Stomach smooth muscle (tissue), 2 donors: ENCODE data around the gene MYO1A.

Experiments used
- H3K27ac ChIP-seq: one replicate; pipeline ENCODE4 v1.7.0; 2013; ENCODE audit warnings: mild to moderate bottlenecking, low read length, inconsistent platforms
- H3K27me3 ChIP-seq, 2 donors: one replicate each; pipeline ENCODE4 v1.7.0; 2013; ENCODE audit warnings: low read length in 2 of 2; ENCODE audit not compliant: insufficient read depth in 2 of 2, control insufficient read depth in 1 of 2
- H3K36me3 ChIP-seq, 2 donors: one replicate each; pipeline ENCODE4 v1.7.0; 2013; ENCODE audit warnings: low read length in 2 of 2; ENCODE audit not compliant: control insufficient read depth in 2 of 2, insufficient read depth in 2 of 2
- H3K4me1 ChIP-seq: one replicate; pipeline ENCODE4 v1.7.0; 2013; ENCODE audit warnings: low read length; ENCODE audit not compliant: control insufficient read depth, insufficient read depth
- H3K4me3 ChIP-seq, 2 donors: one replicate each; pipeline ENCODE4 v1.7.0; 2013; ENCODE audit warnings: low read length in 2 of 2
- H3K9ac ChIP-seq, 2 donors: one replicate each; pipeline ENCODE4 v1.7.0; 2013; ENCODE audit warnings: low read length in 2 of 2, mild to moderate bottlenecking in 1 of 2
- H3K9me3 ChIP-seq, 2 donors: one replicate each; pipeline ENCODE4 v1.7.0; 2013; ENCODE audit warnings: low read length in 2 of 2; ENCODE audit not compliant: control insufficient read depth in 2 of 2
- donor health status: healthy.
- donor health status: Pancreatic carcinoma.

The MYO1A gene

GRCh38 chr12:57049890-57050289 lies at the start of gene MYO1A:
TSS of gene MYO1A (minus strand) at chr12:57050129. CDS start at chr12:57048323, 1,806 bp downstream.
- Histone ChIP-seq H3K4me3 (peak within 1 kb of the TSS in 1 of 2 donors; percentile 3), H3K27ac (no peak within 1 kb of the TSS), H3K9me3 (no peaks in the 10 kb centered on the region), H3K4me1 (peaks cover 9% of the 10 kb centered on the region), H3K36me3 (no peaks in the 10 kb centered on the region), H3K9ac (no peak within 1 kb of the TSS), H3K27me3 (no peaks in the 10 kb centered on the region)

GRCh38 chr12:57099047-57099714 lies 49.3 kb upstream of the MYO1A start:
- Histone ChIP-seq H3K4me3 (no peak overlapping the region), H3K9me3 (no peaks in the 10 kb centered on the region), H3K27me3 (no peaks in the 10 kb centered on the region), H3K36me3 (peaks cover 59 to 63% of the 10 kb centered on the region in 2 donors), H3K27ac (peak overlapping the region; percentile 41), H3K4me1 (peaks cover 26% of the 10 kb centered on the region), H3K9ac (no peak overlapping the region)

DNA sequence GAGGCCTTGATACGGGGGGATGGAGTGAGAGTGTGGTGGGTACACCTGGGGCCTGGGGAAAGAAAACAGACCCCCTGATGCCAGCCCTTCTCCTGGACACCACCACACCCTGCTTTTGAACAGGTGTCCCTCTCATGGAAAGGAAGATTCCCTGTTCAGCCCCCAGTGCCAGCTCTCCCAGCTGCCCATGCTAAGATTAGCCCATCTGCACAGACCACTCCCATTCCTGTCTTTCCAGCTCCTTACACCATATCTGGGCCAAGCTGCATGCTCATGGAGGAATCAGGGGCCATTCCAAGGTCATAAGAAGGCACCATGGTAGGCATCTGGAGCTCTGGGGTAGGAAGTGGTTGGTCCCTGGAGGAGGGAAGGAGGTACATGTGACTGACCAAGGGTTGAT lies 48.6 kb upstream of the MYO1A start:
- no peaks in the 10 kb centered on the region for H3K27me3 ChIP-seq
- peak overlapping the region in 1 of 2 donors; percentile 29 for H3K9ac ChIP-seq
- H3K4me1 ChIP-seq = peaks cover 30% of the 10 kb centered on the region
- H3K9me3 ChIP-seq = no peaks in the 10 kb centered on the region
- peak overlapping the region; percentile 41 for H3K27ac ChIP-seq
- H3K36me3 ChIP-seq = peaks cover 55 to 58% of the 10 kb centered on the region in 2 donors
- no peak overlapping the region for H3K4me3 ChIP-seq

DNA sequence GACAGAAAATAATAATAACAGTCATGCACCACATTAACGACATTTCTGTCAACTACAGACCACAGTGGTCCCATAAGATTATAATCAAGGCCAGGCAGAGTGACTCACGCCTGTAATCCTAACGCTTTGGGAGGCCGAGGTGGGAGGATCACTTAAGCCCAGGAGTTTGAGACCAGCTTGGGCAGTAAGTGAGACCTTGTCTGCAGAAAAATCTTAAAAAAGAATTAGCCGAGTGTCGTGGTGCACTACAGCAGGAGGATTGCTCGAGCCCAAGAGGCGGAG lies 47.6 kb upstream of the MYO1A start:
- peaks cover 58 to 62% of the 10 kb centered on the region in 2 donors for H3K36me3 ChIP-seq
- no peak overlapping the region for H3K27ac ChIP-seq
- no peak overlapping the region for H3K9ac ChIP-seq
- no peak overlapping the region for H3K4me3 ChIP-seq
- no peaks in the 10 kb centered on the region for H3K27me3 ChIP-seq
- no peaks in the 10 kb centered on the region for H3K9me3 ChIP-seq
- peaks cover 41% of the 10 kb centered on the region for H3K4me1 ChIP-seq

- no peaks in the 10 kb centered on the region for H3K27me3 ChIP-seq
- H3K4me1 ChIP-seq = peaks cover 42% of the 10 kb centered on the region
- H3K9me3 ChIP-seq = no peaks in the 10 kb centered on the region
- H3K27ac ChIP-seq = peak overlapping the region; percentile 82
- H3K36me3 ChIP-seq = peaks cover 63 to 65% of the 10 kb centered on the region in 2 donors
- no peak overlapping the region for H3K4me3 ChIP-seq
- no peak overlapping the region for H3K9ac ChIP-seq
Observed at GRCh38 chr12:57096748-57097553, 47.0 kb upstream of the MYO1A start.

DNA sequence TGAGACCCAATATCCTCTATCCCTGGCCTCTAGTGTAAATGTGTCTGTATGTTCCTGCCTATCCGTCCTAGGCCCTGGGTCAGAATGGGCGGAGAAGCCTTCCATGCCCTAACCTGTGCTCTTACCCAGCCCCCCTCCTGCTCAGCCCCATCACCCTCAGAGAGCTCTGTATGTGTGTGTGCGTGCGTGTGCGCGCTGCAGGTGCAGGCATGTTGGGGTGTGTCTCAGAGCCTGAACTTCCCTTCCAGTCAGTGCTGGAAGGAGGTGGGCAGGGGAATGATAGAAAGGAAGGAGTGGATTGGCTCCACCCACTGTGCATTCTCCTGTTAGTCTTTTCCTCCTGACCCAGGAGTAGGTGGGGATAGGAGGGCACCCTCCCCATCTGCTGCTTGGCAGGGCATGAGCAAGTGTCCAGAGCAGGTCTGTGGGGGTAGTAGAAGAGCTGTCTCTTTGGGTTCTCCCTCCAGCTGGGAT lies 46.2 kb upstream of the MYO1A start:
- H3K36me3 ChIP-seq = peaks cover 65 to 67% of the 10 kb centered on the region in 2 donors
- H3K27ac ChIP-seq = peak overlapping the region; percentile 82
- H3K4me3 ChIP-seq = no peak overlapping the region
- no peak overlapping the region for H3K9ac ChIP-seq
- peaks cover 50% of the 10 kb centered on the region for H3K4me1 ChIP-seq
- H3K9me3 ChIP-seq = no peaks in the 10 kb centered on the region
- no peaks in the 10 kb centered on the region for H3K27me3 ChIP-seq

DNA sequence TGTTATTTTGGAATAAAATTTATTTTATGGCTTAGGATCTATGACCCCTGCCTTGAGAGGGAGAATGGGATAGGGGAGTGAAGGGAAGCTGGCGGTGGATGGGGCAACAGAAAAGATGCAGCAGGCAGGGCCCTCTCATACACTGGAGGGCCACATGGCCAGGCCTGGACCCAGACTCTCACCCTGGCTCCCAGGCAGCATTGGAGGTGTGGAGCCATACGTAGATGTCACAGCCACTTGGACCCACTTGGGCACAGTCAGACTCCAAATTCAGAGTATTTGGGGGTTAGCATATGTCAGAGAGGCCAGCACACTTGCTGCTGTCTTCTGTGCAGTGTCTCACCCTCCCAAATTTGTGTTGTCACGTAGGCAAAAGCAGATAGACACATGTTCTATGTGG lies 45.5 kb upstream of the MYO1A start:
- peaks cover 57% of the 10 kb centered on the region for H3K4me1 ChIP-seq
- H3K9ac ChIP-seq = peak overlapping the region in 1 of 2 donors; percentile 21
- H3K27ac ChIP-seq = peak overlapping the region; percentile 82
- no peaks in the 10 kb centered on the region for H3K9me3 ChIP-seq
- H3K4me3 ChIP-seq = no peak overlapping the region
- no peaks in the 10 kb centered on the region for H3K27me3 ChIP-seq
- H3K36me3 ChIP-seq = peaks cover 65 to 68% of the 10 kb centered on the region in 2 donors

DNA sequence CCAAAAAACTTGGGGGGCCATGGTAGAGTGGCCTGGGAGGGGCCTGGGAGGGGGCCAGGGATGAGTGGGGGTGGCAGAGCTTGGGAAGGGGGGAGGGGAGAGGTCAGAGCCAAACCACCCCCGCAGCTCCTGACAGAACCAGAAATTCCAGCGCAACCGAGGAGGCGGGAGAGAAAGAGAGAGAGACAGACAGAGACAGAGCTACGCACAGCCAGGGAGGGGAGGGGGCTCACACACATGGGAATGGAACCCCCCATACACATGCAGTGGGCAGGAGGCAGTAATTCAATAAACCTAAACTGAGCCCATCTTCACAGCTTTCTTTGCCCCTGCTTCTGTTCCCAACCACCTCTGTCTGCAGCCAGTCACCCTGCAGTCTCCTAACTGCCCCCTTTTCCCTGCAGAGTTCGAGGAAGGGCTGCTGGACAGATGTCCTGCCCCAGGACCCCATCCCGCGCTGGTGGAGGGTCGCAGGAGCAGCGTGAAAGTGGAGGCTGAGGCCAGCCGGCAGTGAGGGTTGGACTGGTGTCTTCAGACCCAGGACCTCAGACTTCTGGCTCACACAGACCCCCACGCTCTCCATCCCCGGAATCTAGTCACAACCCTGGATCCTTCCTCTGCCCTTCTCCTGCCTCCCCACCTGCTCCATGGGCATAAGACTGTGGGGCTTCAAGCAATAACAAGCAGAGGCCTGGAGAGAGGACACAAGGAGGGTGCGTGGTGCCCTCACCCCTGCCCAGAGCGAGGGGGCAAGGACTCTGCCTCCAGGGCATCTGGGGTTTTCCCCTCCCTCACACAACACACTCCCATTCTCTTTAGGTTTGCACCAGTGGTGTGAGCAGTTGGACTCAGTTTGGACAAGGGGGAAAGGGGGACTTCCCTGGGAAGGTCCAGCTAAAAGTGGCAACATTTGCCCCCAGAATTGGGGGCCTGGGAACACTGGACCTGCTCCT lies 44.6 kb upstream of the MYO1A start:
- Histone ChIP-seq H3K4me1 (peaks cover 58% of the 10 kb centered on the region), H3K9me3 (no peaks in the 10 kb centered on the region), H3K27me3 (no peaks in the 10 kb centered on the region), H3K36me3 (peaks cover 56 to 63% of the 10 kb centered on the region in 2 donors), H3K27ac (peak overlapping the region; percentile 82), H3K9ac (no peak overlapping the region), H3K4me3 (peak overlapping the region in 1 of 2 donors; percentile 44)

GRCh38 chr12:57093415-57094207 lies 43.7 kb upstream of the MYO1A start:
- Histone ChIP-seq H3K27ac (peak overlapping the region; percentile 82), H3K9me3 (no peaks in the 10 kb centered on the region), H3K36me3 (peaks cover 47 to 55% of the 10 kb centered on the region in 2 donors), H3K9ac (peak overlapping the region; percentile 47), H3K4me3 (peak overlapping the region; percentile 22 to 54), H3K4me1 (peaks cover 56% of the 10 kb centered on the region), H3K27me3 (no peaks in the 10 kb centered on the region)
